SU-DHL-6 (cell line): ENCODE results near the gene TRAK1.

ENCODE experiments used
- EZH2phosphoT487 ChIP-seq: fragments of 200-600 bp; sonication (generic), shearing (Covaris generic); conservative IDR thresholded peaks from 2 replicates; pipeline ENCODE4 v1.6.1; 2018; ENCODE audit warnings: mild to moderate bottlenecking, antibody characterized with exemption, low read length, moderate library complexity, mixed read lengths
- TF ChIP-seq, protein P1 (sequence below): fragments of 200-600 bp; sonication (generic); IDR thresholded peaks from one replicate; pipeline ENCODE4 v1.5.1; 2017; ENCODE audit warnings: antibody characterized with exemption, mild to moderate bottlenecking, low read length, moderate library complexity; ENCODE audit not compliant: insufficient read depth, poor library complexity, severe bottlenecking

DNA sequence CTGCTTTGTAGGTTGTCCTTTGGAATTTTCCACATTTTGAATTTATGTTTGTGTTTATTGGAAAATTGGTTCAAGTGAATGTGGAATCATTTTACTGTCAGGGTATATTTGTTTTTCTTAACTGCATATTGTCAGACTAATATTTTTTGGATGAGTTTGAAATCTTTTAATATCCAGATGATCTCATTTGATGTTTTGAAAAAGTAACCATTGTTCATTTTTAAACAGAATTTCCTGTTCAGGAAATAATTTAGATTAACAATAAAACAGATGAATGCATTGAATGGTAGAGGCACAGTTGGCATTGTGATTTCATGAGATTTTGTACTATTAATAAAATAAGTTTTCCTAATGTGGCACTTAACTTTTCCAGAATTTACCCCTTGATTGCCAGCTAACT, 15.5 kb downstream of the TRAK1 start:
- TF ChIP-seq, protein P1, sequence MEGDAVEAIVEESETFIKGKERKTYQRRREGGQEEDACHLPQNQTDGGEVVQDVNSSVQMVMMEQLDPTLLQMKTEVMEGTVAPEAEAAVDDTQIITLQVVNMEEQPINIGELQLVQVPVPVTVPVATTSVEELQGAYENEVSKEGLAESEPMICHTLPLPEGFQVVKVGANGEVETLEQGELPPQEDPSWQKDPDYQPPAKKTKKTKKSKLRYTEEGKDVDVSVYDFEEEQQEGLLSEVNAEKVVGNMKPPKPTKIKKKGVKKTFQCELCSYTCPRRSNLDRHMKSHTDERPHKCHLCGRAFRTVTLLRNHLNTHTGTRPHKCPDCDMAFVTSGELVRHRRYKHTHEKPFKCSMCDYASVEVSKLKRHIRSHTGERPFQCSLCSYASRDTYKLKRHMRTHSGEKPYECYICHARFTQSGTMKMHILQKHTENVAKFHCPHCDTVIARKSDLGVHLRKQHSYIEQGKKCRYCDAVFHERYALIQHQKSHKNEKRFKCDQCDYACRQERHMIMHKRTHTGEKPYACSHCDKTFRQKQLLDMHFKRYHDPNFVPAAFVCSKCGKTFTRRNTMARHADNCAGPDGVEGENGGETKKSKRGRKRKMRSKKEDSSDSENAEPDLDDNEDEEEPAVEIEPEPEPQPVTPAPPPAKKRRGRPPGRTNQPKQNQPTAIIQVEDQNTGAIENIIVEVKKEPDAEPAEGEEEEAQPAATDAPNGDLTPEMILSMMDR: no peak
- no peak for TF ChIP-seq EZH2phosphoT487
